ENCODE results near the gene ATRIP. TPM values are rescaled to one million over a fixed set of nuclear protein-coding genes. Genes with fewer than 3 reads are reported as not detected.

ATRIP gene
- total and polyA plus RNA-seq, 11 donors, result 2.1 to 5.1 (median 3.6) TPM

- Histone ChIP-seq H3K36me3 (peaks cover 0 to 51% (median 33%) of the 10 kb centered on the region in 9 donors), H3K4me1 (peaks cover 4 to 37% (median 28%) of the 10 kb centered on the region in 12 donors), H3K27ac (peak overlapping the region; percentile 49 to 94 (median 88)), H3K9me3 (no peaks in the 10 kb centered on the region), H3K27me3 (no peaks in the 10 kb centered on the region), H3K4me3 (peak overlapping the region; percentile 60 to 98 (median 84))
- intact Hi-C loops (cut with DNase I), result loop anchor here in 2 of 10 donors (5.0 kb wide), 3 partner anchors 101 to 241 kb away; partner anchors contain the start of genes NCKIPSD (in 1 of the 2) and PFKFB4 (in 1 of the 2)
- DNase-seq, result no peak
- WGBS, 4 donors, result 12 to 16% (median 14%) methylated on average over 5 to 6 of the region's 6 CpGs
- TF ChIP-seq POLR2A (IDR thresholded peaks at IDR 0.05), result no peak
- TF ChIP-seq, protein P1, sequence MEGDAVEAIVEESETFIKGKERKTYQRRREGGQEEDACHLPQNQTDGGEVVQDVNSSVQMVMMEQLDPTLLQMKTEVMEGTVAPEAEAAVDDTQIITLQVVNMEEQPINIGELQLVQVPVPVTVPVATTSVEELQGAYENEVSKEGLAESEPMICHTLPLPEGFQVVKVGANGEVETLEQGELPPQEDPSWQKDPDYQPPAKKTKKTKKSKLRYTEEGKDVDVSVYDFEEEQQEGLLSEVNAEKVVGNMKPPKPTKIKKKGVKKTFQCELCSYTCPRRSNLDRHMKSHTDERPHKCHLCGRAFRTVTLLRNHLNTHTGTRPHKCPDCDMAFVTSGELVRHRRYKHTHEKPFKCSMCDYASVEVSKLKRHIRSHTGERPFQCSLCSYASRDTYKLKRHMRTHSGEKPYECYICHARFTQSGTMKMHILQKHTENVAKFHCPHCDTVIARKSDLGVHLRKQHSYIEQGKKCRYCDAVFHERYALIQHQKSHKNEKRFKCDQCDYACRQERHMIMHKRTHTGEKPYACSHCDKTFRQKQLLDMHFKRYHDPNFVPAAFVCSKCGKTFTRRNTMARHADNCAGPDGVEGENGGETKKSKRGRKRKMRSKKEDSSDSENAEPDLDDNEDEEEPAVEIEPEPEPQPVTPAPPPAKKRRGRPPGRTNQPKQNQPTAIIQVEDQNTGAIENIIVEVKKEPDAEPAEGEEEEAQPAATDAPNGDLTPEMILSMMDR (IDR thresholded peaks at IDR 0.05), result no peak
- no peak for ATAC-seq
Measured at GRCh38 chr3:48446043-48446424, 503 bp upstream of the ATRIP start.

DNA sequence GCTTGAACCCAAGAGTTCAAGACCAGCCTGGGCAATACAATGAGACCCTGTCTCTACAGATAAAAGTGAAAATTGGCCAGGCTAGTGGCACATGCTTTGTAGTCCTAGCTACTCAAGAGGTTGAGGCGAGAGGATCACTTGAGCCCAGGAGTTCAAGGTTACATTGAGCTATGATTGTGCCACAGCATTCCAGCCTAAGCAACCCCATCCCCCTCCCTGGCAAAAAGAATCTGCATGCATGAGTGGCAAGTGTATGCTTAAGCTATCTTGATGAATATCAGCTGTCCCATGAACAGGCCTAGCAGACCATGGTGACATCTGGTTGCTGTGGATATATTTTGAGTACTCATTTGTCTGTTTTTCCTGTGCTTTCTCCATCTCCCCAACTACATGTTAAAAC lies 4.7 kb downstream of the ATRIP start:
- ATAC-seq, result no peak
- Histone ChIP-seq H3K27ac (no peak overlapping the region), H3K9me3 (no peaks in the 10 kb centered on the region), H3K27me3 (no peaks in the 10 kb centered on the region), H3K4me3 (no peak overlapping the region), H3K36me3 (peaks cover 0 to 62% (median 52%) of the 10 kb centered on the region in 9 donors), H3K4me1 (peaks cover 4 to 14% (median 10%) of the 10 kb centered on the region in 12 donors)
- DNase-seq, result no peak
- TF ChIP-seq, protein P1 (IDR thresholded peaks at IDR 0.05), result no peak
- no peak for TF ChIP-seq POLR2A (IDR thresholded peaks at IDR 0.05)
- WGBS, 4 donors, result 43 to 56% (median 52%) methylated on average over 1 of the region's 1 CpG
- intact Hi-C loops (cut with DNase I), result no loop called here

DNA sequence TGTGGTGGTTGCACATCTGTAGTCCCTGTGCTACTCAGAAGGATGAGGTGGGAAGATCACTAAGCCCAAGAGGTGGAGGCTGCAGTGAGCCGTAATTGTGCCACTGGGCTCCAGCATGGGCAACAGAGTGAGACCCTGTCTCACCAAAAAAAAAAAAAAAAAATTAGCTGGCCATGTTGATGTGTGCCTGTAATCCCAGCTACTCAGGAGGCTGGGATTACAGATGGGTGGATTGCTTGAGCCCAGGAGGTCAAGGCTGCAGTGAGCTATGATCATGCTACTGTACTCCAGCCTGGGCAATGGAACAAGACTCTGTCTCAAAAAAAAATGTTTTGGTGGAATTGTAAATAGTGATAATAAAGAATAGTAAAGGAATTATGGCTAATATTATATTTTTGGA lies 9.9 kb downstream of the ATRIP start:
- DNase-seq, result no peak
- TF ChIP-seq, protein P1 (IDR thresholded peaks at IDR 0.05), result no peak
- TF ChIP-seq POLR2A (IDR thresholded peaks at IDR 0.05), result no peak
- Histone ChIP-seq H3K36me3 (peaks cover 0 to 100% (median 94%) of the 10 kb centered on the region in 9 donors), H3K4me3 (no peak overlapping the region), H3K27ac (no peak overlapping the region), H3K4me1 (no peaks in the 10 kb centered on the region), H3K27me3 (no peaks in the 10 kb centered on the region), H3K9me3 (no peaks in the 10 kb centered on the region)
- 89 to 100% (median 98%) methylated on average over 1 of the region's 1 CpG for WGBS, 4 donors
- ATAC-seq, result no peak
- intact Hi-C loops (cut with DNase I), result no loop called here

GRCh38 chr3:48459331-48459730 lies 12.8 kb downstream of the ATRIP start:
- H3K36me3 ChIP-seq, result peaks cover 0 to 74% (median 71%) of the 10 kb centered on the region in 9 donors
- H3K27me3 ChIP-seq, result no peaks in the 10 kb centered on the region
- H3K9me3 ChIP-seq, result no peaks in the 10 kb centered on the region
- H3K4me1 ChIP-seq, result no peaks in the 10 kb centered on the region
- intact Hi-C loops (cut with DNase I), result no loop called here
- 77 to 96% (median 96%) methylated on average over 3 of the region's 3 CpGs for WGBS, 4 donors
- DNase-seq, result no peak
- no peak for ATAC-seq
- TF ChIP-seq, protein P1 (IDR thresholded peaks at IDR 0.05), result no peak
- TF ChIP-seq POLR2A (IDR thresholded peaks at IDR 0.05), result no peak
- H3K4me3 ChIP-seq, result no peak overlapping the region
- no peak overlapping the region for H3K27ac ChIP-seq

Data from heart left ventricle (tissue), 16 donors.